NCI-H1417 (cell line): ENCODE data around the gene EFCAB9.
"Not testable (repeated sequence)": the region's sequence is repeated elsewhere in the genome, so short reads cannot be mapped to it uniquely, and the experiment has no call there.

ENCODE experiments used
- DNase-seq, 3 experiments: peaks; one replicate each; lab custom pipeline; 2025; lab: John Stamatoyannopoulos, UW

Gene EFCAB9

DNA sequence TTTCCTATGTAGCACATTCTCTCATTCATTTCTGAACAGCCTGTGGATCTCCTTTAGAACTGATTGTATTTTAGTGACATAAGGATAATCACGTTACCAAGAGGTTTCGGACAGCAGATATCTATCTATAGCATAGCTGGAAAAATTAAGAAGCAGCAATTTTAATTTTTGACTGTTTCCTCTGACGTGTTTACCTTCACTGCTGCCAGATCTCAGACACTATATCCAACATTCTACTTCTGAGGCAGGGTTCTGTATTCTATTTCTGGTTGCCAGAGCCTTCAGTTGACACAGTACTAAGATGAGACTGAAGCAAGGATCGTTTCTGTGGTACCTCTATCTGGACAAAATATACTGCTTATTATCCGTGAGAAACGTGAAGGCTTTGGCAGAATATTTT, at the start of gene EFCAB9:
Gene EFCAB9, plus strand, starts transcription at position 301 of the 400 bp plus-strand sequence. Its CDS starts 1 bp downstream, at position 302.
- DNase-seq = no peak

DNA sequence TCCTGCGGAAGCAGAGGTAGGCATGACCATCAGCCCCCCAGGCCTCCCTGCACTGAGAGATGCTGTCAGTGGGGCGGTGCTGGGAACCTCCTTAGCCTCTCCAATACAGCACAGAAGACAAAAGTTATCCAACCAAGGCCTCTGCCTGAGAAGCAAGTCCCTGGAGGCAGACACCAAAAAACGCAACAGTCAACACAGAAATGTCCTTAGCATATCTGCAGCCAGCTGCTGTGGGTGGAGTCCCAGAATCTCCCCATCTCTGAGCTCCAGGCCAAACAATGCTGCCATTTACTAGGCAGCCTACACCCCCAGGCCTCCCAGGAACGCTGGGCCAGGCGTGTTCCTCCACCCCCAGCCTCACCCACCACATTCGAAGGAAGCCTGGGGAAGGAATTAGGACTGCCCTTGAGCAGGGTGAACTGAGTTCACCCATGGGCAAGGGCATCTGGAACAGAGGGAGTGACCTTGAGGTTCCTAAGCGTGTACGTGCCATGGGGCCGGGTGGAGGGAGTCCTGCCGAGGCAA, 49.6 kb upstream of the EFCAB9 start:
- DNase-seq = no peak

DNA sequence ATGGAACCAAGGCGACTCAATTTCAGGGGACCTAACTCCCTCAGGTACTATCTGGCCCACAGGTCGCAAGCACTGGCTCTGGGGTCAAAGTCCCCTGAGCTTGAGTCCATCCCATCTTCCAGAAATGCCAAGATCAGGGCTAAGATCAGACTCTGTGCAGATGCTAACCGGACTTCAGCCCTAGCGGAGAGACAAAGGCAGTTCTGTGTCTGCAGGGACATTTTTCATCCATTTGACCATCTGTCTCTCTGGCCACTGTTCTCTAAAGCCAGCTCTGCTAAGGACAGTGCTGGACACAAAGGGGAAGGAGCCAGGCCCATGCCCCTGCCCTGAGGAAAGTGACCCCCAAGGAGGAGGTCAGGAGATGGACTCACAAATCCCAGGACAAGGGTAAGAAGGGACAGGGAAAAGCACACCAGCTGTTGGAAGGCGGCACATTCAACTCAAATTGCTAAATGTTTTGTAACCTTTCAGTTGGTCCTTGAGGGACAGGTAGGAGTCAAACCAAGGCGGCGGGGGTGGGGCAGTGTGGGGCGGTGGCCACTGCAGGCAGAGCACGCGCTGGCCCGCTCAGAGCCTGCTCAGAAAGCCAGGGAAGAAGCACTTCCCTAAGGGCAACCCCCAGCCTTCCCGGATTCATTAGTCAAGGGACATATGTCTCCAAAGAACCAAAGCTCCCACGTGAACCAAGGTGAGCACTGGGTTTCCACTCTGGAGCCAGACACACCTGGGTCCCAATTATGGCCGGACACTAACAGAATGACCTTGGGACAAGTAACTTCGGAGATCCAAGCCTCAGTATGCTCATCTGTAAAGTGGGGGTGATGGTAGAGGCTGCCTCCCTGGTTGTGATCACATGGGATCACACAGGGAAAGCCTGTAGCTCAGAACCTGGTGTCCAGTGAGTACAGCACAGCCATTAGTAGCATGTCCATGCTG, 48.8 kb upstream of the EFCAB9 start:
- no peak for DNase-seq

- no peak for DNase-seq
These were observed 47.9 kb upstream of the EFCAB9 start for GRCh38 chr5:172145870-172146747.

DNA sequence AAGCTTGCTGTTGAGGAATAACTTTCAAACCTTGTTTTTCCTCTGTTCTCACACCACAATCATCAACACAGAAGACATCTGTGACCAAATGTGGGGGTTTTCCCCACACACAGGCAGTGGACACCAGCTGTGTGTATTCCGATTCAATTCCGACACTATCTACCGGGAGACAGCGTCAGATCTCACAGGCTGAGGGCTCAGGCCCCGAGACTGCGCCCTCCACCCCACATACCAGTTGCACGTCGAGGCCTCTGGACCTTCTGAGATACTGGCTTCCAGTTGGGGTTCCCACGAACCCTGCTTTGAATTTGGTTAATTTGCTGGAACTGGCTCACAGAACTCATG, 47.3 kb upstream of the EFCAB9 start:
- DNase-seq = no peak

DNA sequence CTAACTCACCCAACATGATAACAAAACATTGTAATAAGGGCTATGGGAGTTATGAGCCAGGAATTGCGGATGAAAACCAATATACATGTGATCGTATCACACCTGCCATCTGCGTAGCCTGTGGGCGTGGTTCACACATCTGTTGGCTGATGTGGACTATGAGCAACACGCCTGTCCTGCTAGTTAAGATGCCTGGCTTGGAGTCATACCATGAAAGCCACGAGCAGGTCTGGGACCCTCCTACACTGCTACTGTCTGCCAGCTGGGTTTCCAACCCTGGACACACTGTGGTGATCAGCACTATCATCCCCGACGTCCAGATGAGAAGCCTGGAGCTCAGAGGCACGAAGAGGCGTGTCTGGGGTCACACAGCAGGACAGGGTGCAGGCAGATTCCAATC, 46.1 kb upstream of the EFCAB9 start:
- no peak for DNase-seq

GRCh38 chr5:172148381-172148780, 45.6 kb upstream of the EFCAB9 start:
- DNase-seq = no peak

GRCh38 chr5:172149073-172149472, 44.9 kb upstream of the EFCAB9 start:
- DNase-seq = no peak

- not testable (repeated sequence) for DNase-seq
These were observed 44.5 kb upstream of the EFCAB9 start for GRCh38 chr5:172149481-172149880.

GRCh38 chr5:172150514-172151425, 43.2 kb upstream of the EFCAB9 start:
- no peak for DNase-seq

GRCh38 chr5:172151661-172152210, 42.2 kb upstream of the EFCAB9 start:
- DNase-seq = no peak

DNA sequence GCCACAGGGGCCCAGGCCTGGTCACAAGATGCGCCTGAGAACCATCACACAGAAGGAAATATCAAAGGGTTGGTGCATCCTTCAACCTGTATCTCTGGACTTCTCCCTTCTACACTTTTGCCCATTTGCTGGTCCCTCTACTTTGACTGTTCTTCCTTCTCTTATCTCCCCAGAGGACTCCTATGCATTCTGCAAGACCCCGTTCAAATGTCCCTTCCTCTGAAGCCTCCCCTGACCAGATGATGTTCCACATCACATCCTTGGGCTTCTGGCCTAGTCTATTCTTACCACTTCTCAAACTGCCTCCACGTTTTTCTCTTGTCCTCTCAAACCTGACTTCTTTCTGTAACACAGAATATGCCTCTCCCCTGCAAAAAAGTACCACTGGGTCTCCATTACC, 40.3 kb upstream of the EFCAB9 start:
- DNase-seq = no peak

- not testable (repeated sequence) for DNase-seq
These were observed 38.9 kb upstream of the EFCAB9 start for GRCh38 chr5:172155101-172155500.

DNA sequence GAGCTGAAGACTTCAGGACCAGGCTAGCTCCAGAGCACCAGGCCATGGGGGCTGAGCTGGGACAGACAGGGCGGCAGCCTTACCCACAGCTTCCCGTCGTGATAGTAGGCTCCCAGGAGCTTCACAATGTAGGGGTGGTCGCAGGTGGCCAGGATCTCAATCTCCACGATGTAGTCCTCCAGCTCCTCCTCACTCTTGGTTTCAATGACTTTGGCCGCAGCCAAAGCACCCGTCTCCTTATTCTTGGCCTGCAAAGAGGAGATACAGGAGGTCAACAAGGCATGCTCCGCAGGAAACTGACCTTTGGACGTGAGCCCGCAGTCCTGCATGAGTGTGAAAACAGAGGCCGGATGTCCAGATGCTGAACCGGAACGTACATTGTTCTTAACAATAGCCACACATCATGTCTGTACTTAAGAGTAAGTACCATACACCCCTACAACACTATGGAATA, 37.4 kb upstream of the EFCAB9 start:
- DNase-seq = no peak

- DNase-seq = no peak
These were observed 35.0 kb upstream of the EFCAB9 start for GRCh38 chr5:172159016-172159415.

GRCh38 chr5:172160506-172160905, 33.5 kb upstream of the EFCAB9 start:
- no peak for DNase-seq

DNA sequence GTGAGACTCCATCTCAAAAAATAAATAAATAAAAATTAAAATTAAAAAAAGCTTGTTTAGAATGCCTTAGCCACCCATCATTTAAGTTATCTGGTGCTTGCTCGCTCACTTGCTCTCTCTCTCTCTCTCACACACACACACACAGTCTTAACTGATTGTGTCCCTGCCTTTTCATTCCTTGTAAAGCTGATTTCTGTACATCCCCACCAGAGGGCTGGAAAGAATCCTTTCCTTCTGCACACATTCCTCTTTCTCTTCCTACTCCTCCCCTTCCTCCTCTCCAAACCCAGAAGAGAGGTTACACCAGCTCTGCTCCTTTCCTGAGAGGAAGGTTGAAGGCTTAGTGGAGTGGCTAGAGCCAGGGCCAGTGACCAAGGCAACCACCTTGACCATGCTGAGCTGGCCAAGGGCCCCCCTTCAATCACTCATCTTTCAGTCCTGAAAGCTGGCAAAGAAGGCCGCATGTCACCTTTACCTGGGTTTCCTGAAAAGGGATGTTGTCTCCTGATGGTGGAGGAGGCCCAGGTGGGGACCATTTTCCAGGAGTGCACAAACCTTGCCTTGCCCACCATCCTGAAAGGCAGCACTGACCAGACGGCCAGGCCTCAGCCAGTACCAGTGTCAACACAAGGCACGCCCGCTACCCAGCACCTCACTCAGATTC, 31.5 kb upstream of the EFCAB9 start:
- no peak for DNase-seq

- no peak for DNase-seq
These were observed 31.0 kb upstream of the EFCAB9 start for GRCh38 chr5:172162987-172163343.

DNA sequence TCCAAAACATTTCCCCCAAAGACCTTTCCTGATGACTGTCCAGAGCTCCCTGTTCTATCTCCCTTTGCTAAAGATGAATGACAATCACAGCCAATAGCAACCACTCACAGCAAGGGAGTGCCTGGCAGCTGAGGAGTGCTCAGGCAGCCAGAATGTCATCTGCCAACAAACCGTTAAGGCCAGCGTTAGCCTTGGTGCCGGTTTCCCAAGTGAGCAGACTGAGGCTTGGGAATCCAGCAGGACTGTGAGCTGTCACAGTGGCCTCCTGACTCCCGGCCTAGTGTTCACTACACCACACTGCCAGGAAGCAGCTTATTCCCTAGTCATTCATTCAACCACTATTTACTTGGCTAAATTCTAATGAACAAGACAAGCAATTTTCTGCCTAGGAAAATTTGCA, 30.6 kb upstream of the EFCAB9 start:
- no peak for DNase-seq

GRCh38 chr5:172164769-172165212, 29.2 kb upstream of the EFCAB9 start:
- DNase-seq = no peak

GRCh38 chr5:172165465-172165864, 28.5 kb upstream of the EFCAB9 start:
- no peak for DNase-seq
